ENCODE measurements around the gene PATJ. TPM values are rescaled to one million over a fixed set of nuclear protein-coding genes. Genes with fewer than 3 reads are reported as not detected.

The PATJ gene
- total RNA-seq, 1 experiment from 2014 or later, result 48.8 TPM

- CTCF ChIA-PET, result interaction anchor here (1.6 kb wide), 1 partner anchor 16 kb away, joined by 4 read pairs; no protein-coding TSS in a partner anchor
- Histone ChIP-seq H3K4me1 (ENCODE audit: control insufficient read depth in 1 of 2, insufficient read depth in 2 of 2, low read length in 2 of 2) (no peaks in the 10 kb centered on the region), H3K9ac (ENCODE audit: low read length) (no peak overlapping the region), H3K36me3 (ENCODE audit: control insufficient read depth in 1 of 2, insufficient read depth in 2 of 2, low read length in 2 of 2) (no peaks in the 10 kb centered on the region), H3K9me3 (ENCODE audit: control insufficient read depth in 1 of 2, insufficient read depth in 1 of 2, low read depth in 1 of 2, low read length in 2 of 2) (no peaks in the 10 kb centered on the region), H3K4me3 (replicated peaks in 1 of 2; ENCODE audit: low read depth in 1 of 2, low read length in 2 of 2) (no peak overlapping the region), H3K9me2 (ENCODE audit: insufficient read depth) (no peaks in the 10 kb centered on the region), H3K27me3 (ENCODE audit: insufficient read depth, low read length) (no peaks in the 10 kb centered on the region), H3K27ac (ENCODE audit: low read depth, low read length) (no peak overlapping the region), H3K4me2 (ENCODE audit: low read length) (no peak overlapping the region), H2AFZ (ENCODE audit: low read depth, low read length, poor library complexity, severe bottlenecking) (no peak overlapping the region), H4K20me1 (ENCODE audit: insufficient read depth) (no peaks in the 10 kb centered on the region), H3K79me2 (ENCODE audit: insufficient read depth, low read length) (no peaks in the 10 kb centered on the region)
- no TSS peak for BruUV-seq (replicated peaks)
- intact Hi-C loops (cut with micrococcal nuclease), result no loop called here
- DNase-seq (ENCODE audit: low read depth, low spot score), result no peak
- TF ChIP-seq RAD21 (IDR thresholded peaks at IDR 0.05; ENCODE audit: low read depth) (no peak), SIN3A (IDR thresholded peaks at IDR 0.05; ENCODE audit: low read depth) (no peak), SP1 (IDR thresholded peaks at IDR 0.05; ENCODE audit: low read depth) (no peak), ZFX (IDR thresholded peaks at IDR 0.05) (no peak), FOSL1 (IDR thresholded peaks at IDR 0.05; ENCODE audit: low read depth) (no peak), EGR1 (IDR thresholded peaks at IDR 0.05; ENCODE audit: low read depth) (no peak), YY1 (IDR thresholded peaks at IDR 0.05; ENCODE audit: extremely low read depth, insufficient replicate concordance, low read depth, low read length) (no peak), CEBPB (IDR thresholded peaks at IDR 0.05; ENCODE audit: low read depth) (no peak), JUND (IDR thresholded peaks at IDR 0.05) (no peak), SRF (IDR thresholded peaks at IDR 0.05; ENCODE audit: low read depth) (no peak)
- TF ChIP-seq, protein P1, sequence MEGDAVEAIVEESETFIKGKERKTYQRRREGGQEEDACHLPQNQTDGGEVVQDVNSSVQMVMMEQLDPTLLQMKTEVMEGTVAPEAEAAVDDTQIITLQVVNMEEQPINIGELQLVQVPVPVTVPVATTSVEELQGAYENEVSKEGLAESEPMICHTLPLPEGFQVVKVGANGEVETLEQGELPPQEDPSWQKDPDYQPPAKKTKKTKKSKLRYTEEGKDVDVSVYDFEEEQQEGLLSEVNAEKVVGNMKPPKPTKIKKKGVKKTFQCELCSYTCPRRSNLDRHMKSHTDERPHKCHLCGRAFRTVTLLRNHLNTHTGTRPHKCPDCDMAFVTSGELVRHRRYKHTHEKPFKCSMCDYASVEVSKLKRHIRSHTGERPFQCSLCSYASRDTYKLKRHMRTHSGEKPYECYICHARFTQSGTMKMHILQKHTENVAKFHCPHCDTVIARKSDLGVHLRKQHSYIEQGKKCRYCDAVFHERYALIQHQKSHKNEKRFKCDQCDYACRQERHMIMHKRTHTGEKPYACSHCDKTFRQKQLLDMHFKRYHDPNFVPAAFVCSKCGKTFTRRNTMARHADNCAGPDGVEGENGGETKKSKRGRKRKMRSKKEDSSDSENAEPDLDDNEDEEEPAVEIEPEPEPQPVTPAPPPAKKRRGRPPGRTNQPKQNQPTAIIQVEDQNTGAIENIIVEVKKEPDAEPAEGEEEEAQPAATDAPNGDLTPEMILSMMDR (IDR thresholded peaks at IDR 0.05 in 2 of 3, conservative IDR thresholded peaks at IDR 0.05 in 1 of 3; ENCODE audit: borderline replicate concordance in 1 of 3, insufficient read depth in 1 of 3, low read depth in 2 of 3, low read length in 2 of 3), result no peak
- TF ChIP-seq, protein P2, sequence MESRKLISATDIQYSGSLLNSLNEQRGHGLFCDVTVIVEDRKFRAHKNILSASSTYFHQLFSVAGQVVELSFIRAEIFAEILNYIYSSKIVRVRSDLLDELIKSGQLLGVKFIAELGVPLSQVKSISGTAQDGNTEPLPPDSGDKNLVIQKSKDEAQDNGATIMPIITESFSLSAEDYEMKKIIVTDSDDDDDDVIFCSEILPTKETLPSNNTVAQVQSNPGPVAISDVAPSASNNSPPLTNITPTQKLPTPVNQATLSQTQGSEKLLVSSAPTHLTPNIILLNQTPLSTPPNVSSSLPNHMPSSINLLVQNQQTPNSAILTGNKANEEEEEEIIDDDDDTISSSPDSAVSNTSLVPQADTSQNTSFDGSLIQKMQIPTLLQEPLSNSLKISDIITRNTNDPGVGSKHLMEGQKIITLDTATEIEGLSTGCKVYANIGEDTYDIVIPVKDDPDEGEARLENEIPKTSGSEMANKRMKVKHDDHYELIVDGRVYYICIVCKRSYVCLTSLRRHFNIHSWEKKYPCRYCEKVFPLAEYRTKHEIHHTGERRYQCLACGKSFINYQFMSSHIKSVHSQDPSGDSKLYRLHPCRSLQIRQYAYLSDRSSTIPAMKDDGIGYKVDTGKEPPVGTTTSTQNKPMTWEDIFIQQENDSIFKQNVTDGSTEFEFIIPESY (IDR thresholded peaks at IDR 0.05; ENCODE audit: extremely low read depth, insufficient replicate concordance, low read length), result no peak
- ATAC-seq, result no peak
- POLR2A ChIA-PET, result no interaction called here
- RAD21 ChIA-PET (ENCODE audit: low non-redundant PET in 1 of 2, low total read pairs in 2 of 2, uncharacterized antibody in 2 of 2, unreplicated experiment in 2 of 2), result no interaction called here
Measured at GRCh38 chr1:62159940-62160348, 417.7 kb downstream of the PATJ start.
